Left lobe of liver (tissue), 2 donors: ENCODE results near the gene ARHGEF16. TPM values are rescaled to one million over a fixed set of nuclear protein-coding genes. Genes with fewer than 3 reads are reported as not detected.

Experiments used
- ATAC-seq: fragments of 200-7000 bp; cut with Tn5 transposase; one replicate; pipeline ENCODE4 v1.9.1; 2020; ENCODE audit warnings: mild to moderate bottlenecking, moderate library complexity
- DNase-seq: peaks from one replicate; pipeline ENCODE4 v3.0.0-alpha.2; 2020; ENCODE audit warnings: low spot score
- total RNA-seq: library from RNA; stranded (reverse); gene quantifications from one replicate; pipeline ENCODE4 v1.2.1, GENCODE V29; 2021
- donor health status: DM: no; HTN: no; CAD: no; lungs with moderate emphysema.
- donor health status: DM: no; HTN: yes; CAD: no.

The ARHGEF16 gene
- total RNA-seq, 1 donor from 2014 or later = 8.1 TPM

DNA sequence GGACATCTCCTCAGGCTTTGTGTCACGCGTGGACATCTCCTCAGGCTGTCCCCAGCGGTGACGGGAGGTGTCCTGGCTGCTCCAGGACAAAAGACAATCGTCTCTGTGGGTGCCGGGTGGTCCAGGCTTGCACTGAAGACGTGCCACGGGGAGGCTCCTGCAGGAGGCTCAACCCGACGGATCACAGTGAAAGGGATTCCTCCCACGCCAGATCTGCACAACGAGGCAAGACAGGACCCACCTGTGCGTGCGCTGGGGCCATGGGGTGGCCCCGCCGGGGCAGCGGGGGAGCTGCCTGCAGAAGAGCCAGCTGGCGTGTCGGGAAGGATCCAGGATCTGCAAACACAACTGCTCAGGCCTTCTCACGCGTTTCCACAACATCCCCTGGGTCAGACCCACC is 18.8 kb upstream of the ARHGEF16 start:
- DNase-seq (no peak), ATAC-seq (no peak)

DNA sequence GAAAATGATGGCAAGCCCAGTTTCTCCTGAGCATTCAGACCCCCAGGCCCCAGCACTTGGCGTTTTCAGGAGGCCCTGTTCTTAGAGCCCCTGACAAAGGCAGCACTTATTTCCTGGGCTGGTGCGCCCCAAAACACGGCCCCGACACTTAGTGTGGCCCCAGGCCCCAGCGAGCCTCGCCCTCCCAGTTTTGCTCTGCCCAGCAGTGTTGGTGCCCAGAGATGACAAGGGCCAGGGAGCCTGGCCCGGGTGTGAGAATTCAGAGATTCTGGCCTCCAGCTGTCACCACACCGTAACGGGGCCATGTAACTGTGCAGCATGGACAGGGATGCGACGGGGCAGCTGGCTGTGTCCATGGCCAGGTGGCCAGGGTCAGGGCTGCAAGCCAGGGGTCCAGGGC is 18.0 kb upstream of the ARHGEF16 start:
- no peak for ATAC-seq
- no peak for DNase-seq

DNA sequence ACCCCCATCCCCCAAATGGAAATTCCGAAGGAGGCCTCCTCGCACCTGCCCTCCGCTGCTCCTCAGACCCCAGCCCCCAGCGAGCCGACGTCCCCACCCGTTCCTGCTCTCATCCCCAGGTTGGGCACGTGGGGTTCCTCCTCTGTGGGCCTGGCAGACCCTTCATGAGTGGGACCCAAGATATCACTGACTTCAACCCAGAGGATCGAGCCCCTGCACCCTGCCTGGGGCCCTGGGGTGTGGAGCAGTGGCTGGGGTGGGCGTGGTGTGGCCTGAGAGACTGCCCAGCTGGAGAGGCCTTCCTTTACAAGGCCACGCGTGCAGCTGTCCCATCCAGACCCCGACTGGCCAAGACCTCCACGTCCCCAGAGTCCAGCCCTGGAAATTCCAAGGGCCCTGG is 17.6 kb upstream of the ARHGEF16 start:
- DNase-seq = no peak

DNA sequence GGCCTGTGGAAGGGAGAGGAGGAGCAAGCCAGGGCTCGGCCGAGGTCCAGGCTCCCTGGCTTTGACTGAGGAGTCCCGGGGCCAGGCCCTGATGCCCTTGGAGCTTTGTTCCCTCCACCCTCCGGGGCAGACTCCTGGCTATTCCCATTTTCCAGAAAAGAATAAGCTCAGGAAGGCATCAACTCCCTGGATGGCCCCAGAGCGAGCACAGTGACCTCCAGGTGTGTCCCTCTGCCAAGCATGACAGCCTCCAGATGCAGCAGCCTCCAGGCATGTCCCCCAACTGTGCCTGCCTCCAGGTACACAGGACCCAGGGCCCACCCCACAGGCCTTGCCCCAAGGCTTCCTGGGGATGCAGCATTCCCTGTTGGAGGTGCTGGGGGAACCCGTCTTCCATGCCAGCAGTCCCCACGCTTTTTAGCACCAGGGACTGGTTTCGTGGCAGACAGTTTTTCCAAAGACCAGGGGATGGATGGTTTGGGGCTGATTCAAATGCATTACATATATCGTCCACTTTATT is 15.7 kb upstream of the ARHGEF16 start:
- no peak for ATAC-seq
- no peak for DNase-seq

More for the DNA sequence above, 17.6 kb upstream of the ARHGEF16 start:
- no peak for ATAC-seq

DNA sequence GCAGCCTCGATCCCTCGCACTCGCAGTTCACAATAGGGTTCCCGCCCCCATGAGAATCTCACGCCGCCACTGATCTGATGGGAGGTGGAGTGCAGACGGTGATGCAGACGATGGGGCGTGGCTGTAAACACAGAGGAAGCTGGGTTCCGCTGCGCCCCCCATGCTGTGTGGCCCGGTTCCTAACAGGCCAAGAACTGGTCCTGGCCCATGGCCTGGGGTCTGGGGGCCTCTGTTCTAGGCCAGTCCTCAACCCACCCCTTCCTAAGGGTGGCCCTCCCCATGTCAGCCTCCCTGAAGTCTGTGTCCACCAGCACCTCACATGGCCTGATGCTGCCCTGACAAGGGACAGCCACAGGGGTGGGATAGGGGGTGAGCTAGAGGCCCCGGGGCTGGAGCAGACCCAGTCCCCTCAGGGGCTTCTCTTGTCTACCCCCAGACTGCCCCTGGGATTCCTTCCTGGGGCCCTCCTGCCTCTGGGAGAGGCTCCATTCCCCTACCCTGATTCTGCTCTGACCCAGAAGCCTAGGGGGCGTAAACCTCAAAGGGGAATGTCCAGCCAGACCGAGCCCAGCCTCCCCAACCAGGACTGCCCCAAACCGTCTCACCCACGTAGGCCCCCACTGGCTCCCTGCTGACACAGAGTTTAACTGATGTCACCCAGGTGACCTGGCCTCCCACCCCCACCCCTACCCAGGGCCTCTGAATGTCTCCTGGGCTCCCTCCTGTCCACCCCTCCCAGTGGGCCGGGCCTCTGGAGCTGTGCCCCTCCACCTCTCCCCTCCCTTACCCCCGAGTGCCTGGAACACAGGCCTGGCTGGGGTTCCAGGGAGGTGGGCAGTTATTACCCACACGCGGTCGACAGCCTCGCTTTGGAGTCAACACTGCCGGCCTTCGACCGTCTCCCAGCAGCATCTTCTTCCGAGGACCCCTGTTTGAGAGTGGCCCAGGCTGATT is 14.8 kb upstream of the ARHGEF16 start:
- DNase-seq (no peak), ATAC-seq (no peak)

DNA sequence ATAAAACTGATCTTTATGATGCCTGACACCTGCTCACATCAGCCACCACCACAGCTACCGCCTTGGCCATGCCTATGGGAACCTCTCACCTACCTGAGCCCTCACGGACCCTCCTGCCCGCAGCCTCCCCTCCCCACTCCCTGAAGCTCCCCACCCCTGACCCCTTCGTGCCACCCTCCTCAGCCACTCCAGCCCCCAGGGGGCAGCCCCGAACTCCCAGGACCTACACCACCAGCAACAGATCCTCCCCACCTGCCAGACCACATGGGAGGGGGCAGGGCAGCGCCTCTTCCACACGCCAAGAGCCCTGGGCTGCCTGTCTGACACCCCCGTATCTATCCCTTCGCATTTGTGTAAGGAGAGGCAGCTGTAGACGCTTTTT is 14.2 kb upstream of the ARHGEF16 start:
- ATAC-seq = no peak
- no peak for DNase-seq

DNA sequence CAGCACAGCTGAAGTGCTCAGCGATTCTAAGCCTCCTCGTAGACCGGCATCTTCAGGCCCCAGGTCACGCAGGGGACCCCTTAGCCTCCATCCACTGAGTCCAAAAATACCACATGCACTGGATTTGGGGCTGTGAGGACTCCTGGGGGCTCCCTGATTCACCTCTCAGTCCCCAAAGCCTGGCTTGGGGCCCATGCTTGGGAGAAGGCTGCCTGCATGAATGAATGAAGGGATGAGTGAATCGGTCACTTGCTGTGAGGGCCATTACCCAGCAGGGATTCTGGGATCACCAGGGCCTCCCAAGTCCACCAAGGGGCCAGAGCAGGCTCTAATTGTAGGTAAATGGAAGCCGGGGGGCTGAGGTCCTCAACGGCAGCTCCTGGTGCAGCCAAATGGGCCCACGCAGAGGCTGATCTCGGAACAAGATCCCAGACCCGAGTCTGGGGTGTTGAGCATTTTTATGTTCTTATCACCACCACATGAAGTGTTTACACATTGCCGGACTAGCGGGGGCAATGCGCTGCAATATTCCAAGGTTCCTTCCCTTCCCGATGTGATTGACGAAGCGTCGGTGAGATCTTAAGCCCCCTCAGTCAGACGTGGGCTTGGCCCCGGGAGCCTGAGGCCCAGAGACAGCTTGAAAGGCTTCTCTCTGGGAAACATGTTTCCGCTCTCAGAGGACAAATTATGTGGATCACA is 13.6 kb upstream of the ARHGEF16 start:
- ATAC-seq = no peak
- no peak for DNase-seq

DNA sequence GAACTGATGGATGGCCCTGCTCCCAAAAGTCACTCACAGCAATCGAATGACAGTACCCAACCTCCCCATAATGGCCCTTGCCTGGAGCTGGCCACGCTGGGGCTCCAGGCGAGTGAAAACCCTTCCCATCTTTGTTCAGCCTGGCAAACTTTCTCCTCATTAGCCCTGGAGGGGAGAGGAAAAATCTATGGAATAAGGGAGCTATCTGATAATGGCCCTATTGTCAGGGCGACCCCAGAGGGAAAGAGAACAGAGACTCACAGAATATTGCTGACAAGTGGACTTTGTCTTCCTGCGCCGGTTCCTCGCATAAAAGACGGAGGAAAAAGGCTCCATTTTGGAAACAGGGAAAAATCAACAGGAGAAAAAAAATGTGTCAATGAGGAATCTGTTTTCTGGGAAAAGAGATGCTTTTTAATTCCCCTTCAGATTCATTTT is 13.0 kb upstream of the ARHGEF16 start:
- DNase-seq = no peak
- no peak for ATAC-seq

DNA sequence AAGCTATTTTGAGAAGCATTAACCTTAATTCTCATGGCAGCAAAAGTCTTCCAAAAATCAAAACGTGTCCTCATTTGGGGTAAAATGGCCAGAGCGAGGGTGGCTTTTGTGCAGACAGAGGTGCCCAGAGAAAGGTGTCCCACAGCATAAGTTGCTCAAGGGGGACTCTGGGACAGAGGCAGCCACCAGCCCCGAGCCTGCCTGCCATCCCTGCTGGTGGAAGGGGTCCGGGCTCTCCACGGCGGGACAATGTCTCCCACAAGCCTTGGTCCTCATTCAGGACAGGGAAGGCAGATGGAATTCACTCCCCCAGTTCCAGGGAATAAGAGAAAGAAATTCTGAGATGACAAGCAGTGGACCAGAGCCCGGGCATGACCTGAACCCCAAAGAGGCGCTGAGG is 12.6 kb upstream of the ARHGEF16 start:
- no peak for ATAC-seq
- no peak for DNase-seq

DNA sequence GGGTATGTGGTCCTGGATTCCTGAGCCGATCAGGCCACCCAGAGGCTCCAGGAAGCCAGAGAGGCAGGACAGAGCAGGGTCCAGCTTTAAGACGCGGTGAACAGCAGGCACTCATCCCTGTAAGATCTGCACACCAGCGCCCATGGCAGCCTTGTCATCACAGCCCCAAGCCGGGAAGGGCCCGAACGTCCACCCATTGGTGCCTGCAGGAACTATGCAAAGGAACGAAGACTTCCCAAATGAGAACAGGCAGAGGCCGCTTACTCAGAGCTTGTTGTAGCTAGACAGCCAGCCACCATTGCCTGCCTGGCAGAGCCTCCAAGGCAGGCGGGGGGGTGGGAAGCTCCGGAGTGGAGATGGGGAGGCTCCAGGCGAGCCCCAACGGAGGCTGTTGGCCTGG is 12.1 kb upstream of the ARHGEF16 start:
- ATAC-seq = no peak
- no peak for DNase-seq

DNA sequence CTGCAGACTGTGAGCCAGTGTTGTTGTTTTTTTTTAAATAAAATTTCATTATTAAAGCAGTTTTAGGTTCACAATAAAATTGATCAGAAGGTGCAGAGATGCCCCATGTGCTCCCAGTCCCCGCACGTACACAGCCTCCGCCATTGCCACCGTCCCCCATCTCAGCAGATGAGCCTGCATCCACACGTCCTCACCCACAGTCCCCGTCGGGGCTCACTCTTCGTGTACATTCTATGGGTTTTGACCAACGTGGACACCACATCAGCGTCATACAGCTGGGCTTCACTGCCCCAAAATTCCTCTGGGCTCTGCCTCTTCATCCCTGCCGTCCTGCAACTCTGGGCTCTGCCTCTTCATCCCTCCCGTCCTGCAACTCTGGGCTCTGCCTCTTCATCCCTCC is 11.6 kb upstream of the ARHGEF16 start:
- DNase-seq (no peak), ATAC-seq (no peak)

DNA sequence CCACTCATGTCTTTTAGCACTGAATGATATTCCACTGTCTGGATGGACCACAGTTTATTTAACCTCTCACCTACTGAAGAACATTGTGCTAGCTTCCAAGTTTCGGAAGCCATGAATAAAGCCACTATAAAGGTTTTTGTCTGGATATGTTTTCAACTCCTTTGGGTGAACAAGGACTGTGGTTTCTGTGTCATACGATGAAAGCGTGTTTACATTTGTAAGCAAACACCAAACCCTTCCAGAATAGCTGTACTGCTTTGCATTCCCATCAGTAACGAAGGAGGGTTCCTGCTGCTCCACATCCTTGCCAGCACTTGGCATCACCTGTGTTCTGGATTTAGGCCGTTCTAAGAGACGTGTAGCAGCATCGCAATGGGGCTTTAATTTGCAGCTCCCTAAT is 10.7 kb upstream of the ARHGEF16 start:
- ATAC-seq = no peak

DNA sequence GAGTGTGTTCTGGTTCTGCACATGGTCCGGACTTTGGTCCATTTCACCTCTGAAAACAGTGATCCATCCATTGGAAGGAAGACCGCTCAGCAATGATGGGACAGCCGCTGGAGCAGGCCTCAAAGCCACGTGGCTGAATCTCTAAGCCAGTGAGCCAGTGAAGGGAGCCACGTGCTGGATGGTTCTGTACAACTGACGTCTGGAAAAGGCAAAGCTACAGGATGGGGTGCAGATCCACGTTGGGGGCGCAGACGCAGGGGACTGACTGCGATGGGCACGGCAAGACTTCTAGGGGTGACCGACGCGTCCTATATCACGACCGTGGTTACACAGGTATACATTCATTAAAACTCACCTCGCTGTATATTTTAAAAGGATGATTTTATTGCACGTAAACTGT is 10.2 kb upstream of the ARHGEF16 start:
- DNase-seq (no peak), ATAC-seq (no peak)

More for the DNA sequence above, 10.7 kb upstream of the ARHGEF16 start:
- no peak for DNase-seq

DNA sequence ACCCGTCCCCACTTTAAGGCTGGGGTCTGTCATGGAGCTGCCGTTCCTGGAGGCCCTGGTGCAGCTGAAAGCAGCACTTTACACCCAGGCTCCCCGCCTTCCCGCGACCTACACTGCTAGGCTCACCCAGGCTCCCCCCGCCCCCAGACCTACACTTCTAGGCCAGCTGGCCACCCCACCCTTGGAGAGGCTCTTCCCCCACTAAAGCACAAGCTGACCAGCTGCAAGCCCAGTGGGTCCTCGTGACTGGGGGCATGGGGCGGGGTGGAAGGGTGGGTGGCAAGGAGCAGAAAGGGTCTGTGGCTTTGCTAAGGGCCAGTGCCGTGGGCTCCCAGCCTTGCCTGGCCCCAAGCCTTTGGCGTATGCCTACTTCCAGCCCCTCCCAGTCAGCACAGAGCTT is 9.7 kb upstream of the ARHGEF16 start:
- ATAC-seq (no peak), DNase-seq (no peak)

DNA sequence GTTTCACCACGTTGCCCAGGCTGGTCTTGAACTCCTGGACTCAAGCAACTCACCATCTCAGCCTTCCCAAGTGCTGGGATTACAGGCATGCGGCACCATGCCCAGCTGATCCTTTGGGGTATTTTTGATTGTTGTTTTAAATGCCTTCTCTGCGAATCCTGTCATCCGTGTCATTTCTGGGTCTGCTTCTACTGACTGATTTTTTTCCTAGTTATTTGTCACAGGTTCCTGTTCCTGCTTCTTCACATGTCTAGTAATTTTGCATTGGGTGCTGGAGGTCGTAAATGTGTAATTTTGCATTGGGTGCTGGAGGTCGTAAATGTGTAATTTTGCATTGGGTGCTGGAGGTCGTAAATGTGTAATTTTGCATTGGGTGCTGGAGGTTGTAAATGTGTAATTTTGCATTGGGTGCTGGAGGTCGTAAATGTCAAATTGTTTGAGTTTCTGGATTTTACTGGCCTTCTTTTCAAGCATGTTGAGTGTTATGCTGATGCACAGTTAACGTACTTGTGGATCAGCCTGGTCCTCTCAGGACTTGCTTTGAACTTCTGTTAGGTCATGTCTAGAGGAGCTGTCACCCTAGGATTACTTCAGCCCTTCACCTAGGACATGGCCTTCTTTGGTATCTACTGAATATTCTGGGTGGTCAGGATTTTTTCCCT is 4.1 kb upstream of the ARHGEF16 start:
- DNase-seq (no peak), ATAC-seq (no peak)

DNA sequence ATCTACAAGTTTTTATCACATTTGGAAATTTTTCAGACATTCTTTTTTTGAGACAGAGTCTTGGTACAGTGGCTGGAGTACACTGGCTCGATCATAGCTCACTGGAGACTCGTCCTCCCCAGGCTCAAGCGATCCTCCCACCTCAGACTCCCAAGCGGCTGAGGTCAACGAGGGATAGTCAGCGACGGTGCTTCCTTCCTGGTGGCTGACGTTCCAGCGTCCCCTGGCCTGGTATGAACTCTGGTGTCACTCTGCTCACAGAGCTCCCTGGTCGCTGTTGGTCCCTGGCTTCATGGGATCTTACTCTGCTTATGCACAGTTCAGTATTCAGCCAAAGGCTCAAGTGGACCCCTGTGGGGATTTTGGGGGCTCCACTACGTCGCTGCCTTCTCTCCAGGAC is 3.5 kb upstream of the ARHGEF16 start:
- no peak for ATAC-seq
- DNase-seq = no peak

DNA sequence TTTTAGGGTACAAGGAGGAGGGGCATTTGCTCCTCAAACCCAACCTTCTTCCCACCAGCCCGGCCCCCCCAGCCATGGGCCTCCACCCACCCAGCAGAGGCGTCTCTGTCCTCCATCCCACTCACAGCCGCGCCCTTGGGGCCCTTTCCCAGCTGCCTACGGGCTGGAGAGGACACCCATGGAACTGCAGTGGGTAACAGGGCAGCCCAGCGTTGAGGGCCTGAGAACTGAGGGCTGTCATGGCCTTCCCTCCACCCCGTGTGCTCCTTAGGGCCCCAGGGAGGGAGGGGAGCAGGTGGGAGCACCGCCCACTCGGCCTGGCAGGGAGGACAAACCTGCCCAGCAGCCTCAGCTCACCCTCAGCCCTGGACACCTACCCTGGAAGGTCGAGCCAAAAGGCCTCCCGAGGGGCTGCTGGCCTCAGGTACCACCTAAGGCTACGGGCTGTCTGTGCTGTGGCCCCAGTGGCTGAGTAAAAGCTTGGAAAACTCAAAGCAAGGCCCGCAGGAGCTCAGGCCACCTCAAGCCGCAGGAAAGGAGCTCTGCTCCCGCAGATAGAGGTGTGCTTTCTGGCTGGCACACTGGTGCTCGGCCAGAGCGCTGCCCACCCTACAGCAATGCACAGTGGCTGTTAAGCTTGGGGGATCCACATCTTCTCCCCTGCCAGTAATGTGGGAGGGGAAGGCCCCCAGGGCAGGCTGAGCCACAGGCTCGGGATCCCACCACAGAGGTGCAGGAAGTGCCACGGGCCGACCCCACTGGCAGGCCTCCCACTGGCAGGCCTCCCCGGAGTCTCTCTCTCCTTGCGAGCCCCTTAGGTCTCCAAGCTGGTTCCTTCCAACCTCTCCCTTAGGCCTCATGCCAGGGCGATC is 2.2 kb upstream of the ARHGEF16 start:
- ATAC-seq (no peak), DNase-seq (no peak)

DNA sequence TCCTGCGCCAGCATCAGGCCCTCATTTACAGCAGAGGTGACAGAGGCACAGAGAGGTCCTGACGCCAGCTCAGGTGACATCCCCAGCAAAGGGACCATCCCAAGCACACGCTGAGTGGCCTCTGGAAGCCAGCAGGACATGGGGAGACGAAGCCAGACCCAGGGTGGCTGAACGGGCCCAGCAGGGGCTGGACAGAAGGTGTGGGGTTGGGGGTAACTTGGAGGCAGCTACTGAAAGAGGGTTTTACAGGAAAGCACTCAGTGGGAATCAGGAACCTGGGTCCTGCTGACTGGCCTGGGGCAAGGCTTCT is 1.6 kb upstream of the ARHGEF16 start:
- ATAC-seq (no peak), DNase-seq (no peak)

DNA sequence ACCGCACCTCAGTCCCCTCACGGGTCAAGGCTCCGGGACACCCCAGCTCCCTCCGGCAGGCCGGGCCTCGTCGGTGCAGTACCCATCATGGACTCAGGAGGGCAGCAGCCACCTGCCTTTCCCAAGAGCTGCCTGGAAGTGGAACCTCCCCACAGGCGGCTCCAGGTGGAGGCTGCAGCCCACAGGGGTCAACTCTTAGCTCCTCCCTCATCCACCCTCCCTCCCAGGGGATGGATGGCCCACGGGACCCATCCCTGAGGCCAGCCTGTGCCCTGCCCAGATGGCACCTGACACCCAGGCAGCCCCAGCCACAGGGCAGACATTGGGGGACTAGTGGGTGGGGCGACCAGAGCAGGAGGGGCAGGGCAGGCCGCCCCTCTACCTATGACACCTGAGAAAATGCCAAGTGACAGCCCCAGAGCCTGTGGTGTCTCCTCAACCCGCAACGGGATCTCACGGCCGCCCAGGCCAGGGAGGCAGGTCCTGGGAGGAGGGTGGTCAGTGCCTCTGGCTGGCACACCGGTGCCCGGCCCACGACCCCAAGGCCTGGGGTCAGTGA is 1.2 kb upstream of the ARHGEF16 start:
- DNase-seq (peak; percentile 79), ATAC-seq (peak; percentile 84)
